Right cardiac atrium (tissue), 5 donors: ENCODE measurements around the gene TRIM62. TPM values are rescaled to one million over a fixed set of nuclear protein-coding genes. Genes with fewer than 3 reads are reported as not detected.

Experiments
- ATAC-seq, 2 donors: fragments of 200-7000 bp; cut with Tn5 transposase; one replicate each; pipeline versions ENCODE4 v1.8.0 to v1.9.1; 2020; ENCODE audit warnings: moderate library complexity in 2 of 2, mild to moderate bottlenecking in 1 of 2
- DNase-seq, 3 donors: peaks; one replicate each; pipeline ENCODE4 v3.0.0-alpha.2; 2020
- H3K27ac ChIP-seq: one replicate; pipeline ENCODE4 v1.5.1; 2013; ENCODE audit warnings: mild to moderate bottlenecking, low read length, control low read depth, moderate library complexity
- H3K27me3 ChIP-seq: one replicate; pipeline ENCODE4 v1.6.1; 2013; ENCODE audit not compliant: control insufficient read depth, insufficient read depth
- H3K4me1 ChIP-seq: one replicate; pipeline ENCODE4 v1.6.1; 2013; ENCODE audit warnings: low read length; ENCODE audit not compliant: control insufficient read depth, insufficient read depth
- H3K4me3 ChIP-seq: one replicate; pipeline ENCODE4 v1.5.1; 2013; ENCODE audit warnings: low read length, control low read depth
- H3K9me3 ChIP-seq: one replicate; pipeline ENCODE4 v1.6.1; 2013; ENCODE audit warnings: low read length; ENCODE audit not compliant: control insufficient read depth
- WGBS: extraction: QIAGEN DNeasy Blood & Tissue Kit; methylation state at CpG from one replicate; pipeline ENCODE4 v1.1.7; 2013; 5-methylcytosine and 5-hydroxymethylcytosine counted together
- intact Hi-C, 4 donors: fragments of 100-400 bp; cut with DNase I; formaldehyde crosslinking; loops; one replicate each; pipeline versions ENCODE4 v1.11.0 to v1.14.0; 2022 to 2023
- polyA plus RNA-seq: library from polyadenylated mRNA; stranded (reverse); fragments of 200-250 nt; gene quantifications from one replicate; pipeline ENCODE4 v1.2.3, GENCODE V29; 2013
- total RNA-seq, 4 donors: library from RNA; stranded (reverse); fragmentation: NEBNext Ultra II Directional; extraction: Animal tissue kit (Norgen Biotek cat#: 25700); gene quantifications; one replicate each; pipeline ENCODE4 v1.2.1, GENCODE V29; 2021
- donor health status: healthy with polysubstance abuse.
- donor health status: DM: no; HTN: yes; CAD: no.
- donor health status: DM: no; HTN: no; CAD: no.
- donor health status: DM: no; HTN: yes; CAD: no; lungs with severe emphysema.
- donor health status: DM: yes; HTN: yes; CAD: no.

Gene TRIM62
- total and polyA plus RNA-seq, 5 donors, result 1.8 to 4.4 (median 2.8) TPM

- no peaks in the 10 kb centered on the region for H3K27me3 ChIP-seq
- WGBS, result 76% methylated on average over 2 of the region's 2 CpGs
Measured at GRCh38 chr1:33206340-33206739, 24.5 kb upstream of the TRIM62 start.

GRCh38 chr1:33195556-33195955 is 13.7 kb upstream of the TRIM62 start:
- WGBS, result 86% methylated on average over 2 of the region's 2 CpGs

More at GRCh38 chr1:33206340-33206739, 24.5 kb upstream of the TRIM62 start:
- DNase-seq (no peak), ATAC-seq (no peak)
- H3K27ac ChIP-seq, result no peak overlapping the region
- no peaks in the 10 kb centered on the region for H3K4me1 ChIP-seq
- H3K4me3 ChIP-seq, result no peak overlapping the region
- intact Hi-C loops, result no loop called here
- no peaks in the 10 kb centered on the region for H3K9me3 ChIP-seq

GRCh38 chr1:33191731-33192275 is 10.0 kb upstream of the TRIM62 start:
- Histone ChIP-seq H3K4me3 (no peak overlapping the region), H3K27ac (no peak overlapping the region), H3K4me1 (no peaks in the 10 kb centered on the region), H3K27me3 (no peaks in the 10 kb centered on the region), H3K9me3 (no peaks in the 10 kb centered on the region)
- intact Hi-C loops, result no loop called here
- 75% methylated on average over 2 of the region's 2 CpGs for WGBS
- ATAC-seq (no peak), DNase-seq (no peak)

More at GRCh38 chr1:33195556-33195955, 13.7 kb upstream of the TRIM62 start:
- intact Hi-C loops, result no loop called here
- no peaks in the 10 kb centered on the region for H3K4me1 ChIP-seq
- H3K27me3 ChIP-seq, result peaks cover 4% of the 10 kb centered on the region
- no peaks in the 10 kb centered on the region for H3K9me3 ChIP-seq
- H3K27ac ChIP-seq, result no peak overlapping the region
- ATAC-seq, result no peak
- no peak overlapping the region for H3K4me3 ChIP-seq
- DNase-seq, result no peak

DNA sequence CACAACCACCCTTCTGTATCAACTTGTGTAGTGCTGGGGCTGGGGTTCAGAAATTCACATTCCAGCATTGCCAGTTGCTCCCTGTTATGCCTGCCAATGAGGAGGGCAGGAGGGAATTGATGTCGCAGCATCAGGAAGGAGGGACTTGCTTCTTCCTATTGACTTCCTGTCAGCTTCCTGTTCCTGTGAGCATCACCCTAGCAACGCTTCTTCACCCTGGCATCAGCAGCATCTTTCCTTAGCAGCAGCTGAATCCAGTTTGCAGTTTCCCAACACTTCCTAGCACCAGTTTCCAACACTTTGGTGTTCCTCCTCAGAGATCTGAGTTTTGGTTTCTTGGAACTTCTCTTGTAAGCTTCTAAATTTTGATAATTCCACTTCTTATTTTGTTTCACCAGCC is 8.9 kb upstream of the TRIM62 start:
- no peaks in the 10 kb centered on the region for H3K4me1 ChIP-seq
- H3K27me3 ChIP-seq, result no peaks in the 10 kb centered on the region
- H3K27ac ChIP-seq, result no peak overlapping the region
- H3K9me3 ChIP-seq, result no peaks in the 10 kb centered on the region
- ATAC-seq (no peak), DNase-seq (no peak)
- 51% methylated on average over 2 of the region's 2 CpGs for WGBS
- intact Hi-C loops, result no loop called here
- no peak overlapping the region for H3K4me3 ChIP-seq

DNA sequence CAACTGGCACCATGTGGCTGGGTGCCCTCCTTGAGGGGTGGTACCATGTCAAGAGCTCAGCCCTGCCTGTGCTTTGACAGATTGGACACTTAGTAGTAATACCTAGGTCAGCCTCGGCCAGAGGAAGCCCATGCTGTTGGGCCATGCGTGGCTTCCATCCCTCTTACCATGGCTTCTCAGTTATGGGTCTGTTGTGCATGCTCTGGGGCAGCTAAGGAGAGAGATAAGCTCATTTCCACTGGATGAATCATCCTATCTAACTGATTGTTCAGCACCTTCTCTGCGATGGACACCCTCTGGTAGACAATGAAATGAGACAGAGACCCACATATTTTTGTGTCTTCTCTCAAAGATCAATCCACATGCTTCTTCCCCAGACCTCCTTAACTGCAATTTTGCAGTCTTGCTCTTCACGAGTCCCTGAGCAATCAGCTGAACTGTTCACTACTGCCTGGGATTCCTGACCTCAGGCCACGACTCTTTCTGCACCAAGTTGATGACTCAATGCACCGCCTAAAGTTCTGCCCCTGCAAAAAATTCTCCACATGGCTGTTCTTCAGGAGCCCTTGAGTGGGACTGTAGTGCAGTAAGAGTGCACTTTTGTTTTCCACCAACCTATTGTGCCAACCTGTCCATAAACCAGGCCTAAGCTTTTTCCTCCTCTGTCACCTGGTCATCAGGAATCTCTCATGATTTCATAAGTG is 6.9 kb upstream of the TRIM62 start:
- WGBS, result 73% methylated on average over 6 of the region's 6 CpGs

GRCh38 chr1:33186936-33187335 is 5.1 kb upstream of the TRIM62 start:
- ATAC-seq (no peak), DNase-seq (no peak)
- H3K9me3 ChIP-seq, result no peaks in the 10 kb centered on the region
- H3K4me3 ChIP-seq, result no peak overlapping the region
- no peak overlapping the region for H3K27ac ChIP-seq
- WGBS, result 93% methylated on average over 1 of the region's 1 CpG
- intact Hi-C loops, result no loop called here
- H3K4me1 ChIP-seq, result no peaks in the 10 kb centered on the region
- H3K27me3 ChIP-seq, result no peaks in the 10 kb centered on the region

More for the DNA sequence above, 6.9 kb upstream of the TRIM62 start:
- Histone ChIP-seq H3K27me3 (no peaks in the 10 kb centered on the region), H3K27ac (no peak overlapping the region), H3K4me3 (no peak overlapping the region), H3K9me3 (no peaks in the 10 kb centered on the region), H3K4me1 (no peaks in the 10 kb centered on the region)
- intact Hi-C loops, result no loop called here
- DNase-seq, result no peak
- no peak for ATAC-seq

- H3K4me3 ChIP-seq, result no peak overlapping the region
- no peaks in the 10 kb centered on the region for H3K9me3 ChIP-seq
- intact Hi-C loops, result no loop called here
- H3K27me3 ChIP-seq, result no peaks in the 10 kb centered on the region
- no peaks in the 10 kb centered on the region for H3K4me1 ChIP-seq
- no peak overlapping the region for H3K27ac ChIP-seq
- DNase-seq, result no peak
- ATAC-seq, result no peak
Measured at GRCh38 chr1:33185541-33185940, 3.7 kb upstream of the TRIM62 start.

DNA sequence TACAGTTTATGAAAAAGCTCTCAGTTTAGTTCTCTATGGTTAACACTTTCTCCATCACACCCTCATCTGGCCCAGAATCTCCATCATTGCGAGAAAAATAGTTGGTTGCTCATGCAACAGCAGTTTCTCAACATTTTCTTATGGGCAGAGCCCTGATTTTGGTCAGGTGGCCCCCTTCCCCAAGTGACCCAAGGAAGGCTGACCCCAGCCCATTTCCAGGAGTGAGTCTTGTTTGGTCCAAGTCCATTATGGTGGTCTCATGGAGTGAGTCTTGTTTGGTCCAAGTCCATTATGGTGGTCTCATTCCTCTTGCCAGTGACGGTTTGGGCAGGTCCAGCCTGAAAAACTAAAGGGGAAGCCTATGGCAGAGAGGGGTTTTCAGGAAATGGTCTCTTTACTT is 1.5 kb upstream of the TRIM62 start:
- Histone ChIP-seq H3K27ac (no peak overlapping the region), H3K9me3 (no peaks in the 10 kb centered on the region), H3K27me3 (no peaks in the 10 kb centered on the region), H3K4me1 (peaks cover 4% of the 10 kb centered on the region), H3K4me3 (no peak overlapping the region)
- ATAC-seq (no peak), DNase-seq (no peak)
- intact Hi-C loops, result no loop called here
- WGBS, result 94% methylated on average over 2 of the region's 2 CpGs

GRCh38 chr1:33182896-33183295 is 1.1 kb upstream of the TRIM62 start:
- ATAC-seq, result no peak
- no peak for DNase-seq
- no peak overlapping the region for H3K4me3 ChIP-seq
- no peaks in the 10 kb centered on the region for H3K9me3 ChIP-seq
- H3K27ac ChIP-seq, result no peak overlapping the region
- H3K27me3 ChIP-seq, result no peaks in the 10 kb centered on the region
- intact Hi-C loops, result no loop called here
- WGBS, result 68% methylated on average over 8 of the region's 8 CpGs
- H3K4me1 ChIP-seq, result peaks cover 4% of the 10 kb centered on the region

DNA sequence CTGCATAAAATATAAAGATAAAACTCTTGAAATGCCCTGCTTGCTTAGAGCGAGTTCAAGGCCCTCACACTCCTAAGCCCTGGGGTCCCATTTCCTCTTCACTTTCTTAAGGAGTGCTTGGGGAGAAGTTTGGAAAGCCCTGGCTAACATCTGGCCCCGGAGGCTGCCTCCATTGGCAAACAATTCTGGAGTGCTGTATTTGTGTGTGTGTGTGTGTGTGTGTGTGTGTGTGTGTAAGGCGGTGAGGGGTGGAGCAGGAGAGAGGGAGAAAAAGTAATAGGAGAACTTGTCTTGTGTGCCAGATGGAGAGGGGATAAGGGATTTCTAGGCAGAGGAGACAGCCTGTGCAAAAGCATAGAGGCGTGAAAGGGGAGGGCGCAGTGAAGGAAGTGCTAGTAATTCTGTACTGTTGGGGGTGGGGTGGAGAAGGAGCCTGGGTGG is 578 bp upstream of the TRIM62 start:
- peak; percentile 28 to 67 (median 59) for DNase-seq
- intact Hi-C loops, result no loop called here

GRCh38 chr1:33180911-33181890 is 642 bp downstream of the TRIM62 start:
- peak; percentile 63 to 83 (median 80) for DNase-seq
- Histone ChIP-seq H3K4me3 (peak overlapping the region; percentile 84), H3K4me1 (peaks cover 4% of the 10 kb centered on the region), H3K27ac (peak overlapping the region; percentile 15), H3K27me3 (no peaks in the 10 kb centered on the region), H3K9me3 (no peaks in the 10 kb centered on the region)
- intact Hi-C loops, result no loop called here
- WGBS, result under 1% methylated on average over 90 of the region's 90 CpGs
- ATAC-seq, result peak; percentile 94 to 95

More for the DNA sequence above, 578 bp upstream of the TRIM62 start:
- Histone ChIP-seq H3K27me3 (no peaks in the 10 kb centered on the region), H3K9me3 (no peaks in the 10 kb centered on the region), H3K27ac (peak overlapping the region; percentile 5), H3K4me1 (peaks cover 4% of the 10 kb centered on the region), H3K4me3 (peak overlapping the region; percentile 84)
- peak in 1 of 2 donors; percentile 13 for ATAC-seq
- WGBS, result 34% methylated on average over 5 of the region's 5 CpGs
